CD4-positive, alpha-beta T cell treated with Interferon alpha-2 for 1 hour (primary cell): ENCODE data around the gene MSH3.
"Not testable (repeated sequence)": the region's sequence is repeated elsewhere in the genome, so short reads cannot be mapped to it uniquely, and the experiment has no call there.

Experiments used
- DNase-seq, 2 donors: peaks; one replicate each; pipeline ENCODE4 v3.0.0-alpha.2; 2020 to 2022

The MSH3 gene

GRCh38 chr5:80759866-80760577 lies 105.6 kb downstream of the MSH3 start:
- DNase-seq: peak in 1 of 2 donors; percentile 43

GRCh38 chr5:80760680-80761079 lies 106.2 kb downstream of the MSH3 start:
- no peak for DNase-seq

- DNase-seq: no peak
Observed at GRCh38 chr5:80761176-80761575, 106.7 kb downstream of the MSH3 start.

GRCh38 chr5:80761966-80762365 lies 107.5 kb downstream of the MSH3 start:
- no peak for DNase-seq

DNA sequence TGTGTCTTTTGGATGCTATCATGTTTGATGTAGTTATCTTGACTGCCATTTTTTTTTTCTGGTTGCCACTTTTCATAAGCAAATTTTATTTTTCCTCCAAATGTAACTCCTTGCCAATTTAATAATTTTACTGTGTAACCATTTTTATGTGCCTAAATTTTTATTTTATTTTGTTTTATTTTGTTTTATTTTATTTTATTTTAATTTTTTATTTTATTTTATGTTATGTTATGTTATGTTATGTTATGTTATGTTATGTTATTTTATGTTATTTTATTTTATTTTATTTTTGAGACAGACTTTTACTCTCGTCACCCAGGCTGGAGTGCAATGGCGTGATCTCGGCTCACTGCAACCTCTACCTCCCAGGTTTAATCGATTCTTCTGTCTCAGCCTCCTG lies 108.1 kb downstream of the MSH3 start:
- DNase-seq: no peak

DNA sequence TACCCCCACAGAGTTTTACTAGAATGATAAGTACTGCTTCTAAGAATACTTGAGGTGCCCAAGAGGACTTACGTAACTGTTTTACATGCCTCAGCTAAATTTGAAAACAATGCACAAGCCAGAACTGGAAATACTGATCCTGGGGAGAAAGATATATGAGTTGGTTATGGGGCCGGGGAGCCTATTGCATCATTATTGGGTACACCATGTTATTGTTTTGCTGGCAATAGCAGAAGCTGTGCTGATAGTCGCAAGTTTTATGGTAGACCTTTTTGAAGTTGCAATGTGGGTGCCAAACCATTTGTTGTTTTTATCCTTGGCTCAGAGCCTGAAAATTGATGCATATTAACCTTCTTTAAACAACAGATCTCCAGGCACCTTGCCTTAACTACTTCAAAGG lies 108.8 kb downstream of the MSH3 start:
- no peak for DNase-seq

- DNase-seq: no peak
Observed at GRCh38 chr5:80763873-80764647, 109.6 kb downstream of the MSH3 start.

DNA sequence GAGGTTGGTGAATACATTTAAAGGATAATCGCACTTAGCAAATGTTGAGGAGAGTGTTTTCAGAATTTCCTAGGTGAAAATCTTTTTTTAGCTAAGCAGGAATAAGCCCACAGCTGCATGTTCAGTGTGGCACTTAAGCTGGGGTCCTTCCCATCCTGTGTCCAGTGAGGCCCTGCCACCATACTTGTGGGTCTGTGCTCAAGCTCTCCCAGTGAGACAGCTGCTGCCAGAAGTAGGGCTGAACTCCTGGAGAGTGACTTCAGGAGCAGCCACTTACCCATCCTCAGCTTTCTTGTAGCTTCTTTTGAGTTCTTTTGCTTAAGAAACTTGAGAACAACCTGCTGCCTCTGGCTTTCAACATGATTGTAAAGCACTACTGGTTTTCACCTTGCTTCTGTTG lies 110.3 kb downstream of the MSH3 start:
- no peak for DNase-seq

- peak in 1 of 2 donors; percentile 31 for DNase-seq
Observed at GRCh38 chr5:80777347-80778287, 123.2 kb downstream of the MSH3 start.

DNA sequence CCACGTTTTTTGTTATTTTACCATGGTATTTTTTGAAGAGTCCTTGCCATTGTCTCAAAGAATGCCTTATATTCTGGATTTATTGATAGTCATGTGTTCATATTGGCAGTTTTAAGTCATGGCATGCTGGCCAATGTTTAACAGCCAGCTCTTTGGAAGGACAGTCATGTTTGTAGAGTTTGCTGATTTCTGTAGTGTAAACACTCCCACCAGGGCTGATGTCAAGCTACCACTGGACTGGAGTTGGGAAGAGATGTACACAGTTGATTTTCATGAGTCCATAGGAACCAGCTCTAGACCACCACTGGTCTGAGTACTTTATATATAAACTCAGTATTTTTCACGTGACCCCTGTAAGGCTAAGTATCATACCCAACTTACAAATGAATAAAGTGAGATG lies 125.6 kb downstream of the MSH3 start:
- no peak for DNase-seq

DNA sequence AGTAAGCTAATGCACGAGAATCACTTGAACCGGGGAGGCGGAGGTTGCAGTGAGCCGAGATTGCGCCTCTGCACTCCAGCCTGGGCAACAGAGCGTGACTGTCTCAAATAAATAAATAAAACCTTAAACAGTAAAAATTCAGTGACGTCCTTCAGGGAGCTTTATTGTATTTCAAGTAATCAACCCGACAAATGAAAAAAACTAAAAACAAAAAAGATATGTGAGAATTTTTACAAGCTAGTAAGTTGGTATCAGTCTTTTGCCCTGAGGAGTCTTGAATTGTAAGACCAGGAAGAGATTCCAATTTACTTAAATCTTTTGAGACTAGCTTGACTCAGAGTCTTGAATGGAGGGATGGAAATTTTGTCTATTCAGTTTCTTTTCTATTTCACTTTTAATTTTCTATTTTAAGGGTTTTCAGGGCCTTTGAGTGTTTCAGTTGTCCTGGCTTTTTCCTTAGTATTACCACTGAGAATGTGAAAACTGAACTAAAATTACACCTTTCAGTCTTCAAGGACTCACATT lies 126.4 kb downstream of the MSH3 start:
- DNase-seq: no peak

DNA sequence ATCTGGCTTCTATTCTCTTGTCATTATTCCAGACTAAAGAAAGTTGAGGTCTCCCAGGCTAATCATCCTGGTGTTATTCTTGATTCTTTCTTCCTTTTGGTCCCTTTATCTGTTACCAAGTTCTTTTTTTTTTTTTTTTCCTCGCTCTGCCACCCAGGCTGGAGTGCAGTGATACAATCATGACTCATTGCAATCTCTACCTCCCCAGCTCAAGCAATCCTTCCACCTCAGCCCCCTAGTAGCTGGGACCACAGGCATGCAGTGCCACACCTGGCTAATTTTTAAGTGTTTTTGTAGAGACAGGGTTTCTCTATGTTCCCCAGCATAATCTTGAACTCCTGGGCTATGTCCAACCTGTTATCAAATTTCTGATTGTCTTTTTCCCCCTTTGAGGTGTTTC lies 126.9 kb downstream of the MSH3 start:
- DNase-seq: no peak

- no peak for DNase-seq
Observed at GRCh38 chr5:80782626-80783025, 128.2 kb downstream of the MSH3 start.

DNA sequence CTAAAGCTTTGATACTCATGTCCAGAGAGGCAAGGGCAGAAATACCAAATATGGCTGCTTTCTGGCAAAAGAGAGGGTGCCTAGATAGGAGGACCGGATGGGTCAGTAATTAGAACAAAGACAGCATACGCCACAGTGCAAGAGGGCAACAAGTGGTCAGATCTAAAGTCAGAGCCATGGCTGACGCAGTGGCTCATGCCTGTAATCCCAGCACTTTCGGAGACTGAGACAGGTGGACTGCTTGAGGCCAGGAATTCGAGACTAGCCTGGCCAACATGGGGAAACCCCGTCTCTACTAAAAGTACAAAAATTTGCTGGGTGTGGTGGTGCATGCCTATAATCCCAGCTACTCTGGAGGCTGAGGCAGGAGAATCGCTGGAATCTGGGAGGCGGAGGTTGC lies 129.3 kb downstream of the MSH3 start:
- DNase-seq: not testable (repeated sequence)

DNA sequence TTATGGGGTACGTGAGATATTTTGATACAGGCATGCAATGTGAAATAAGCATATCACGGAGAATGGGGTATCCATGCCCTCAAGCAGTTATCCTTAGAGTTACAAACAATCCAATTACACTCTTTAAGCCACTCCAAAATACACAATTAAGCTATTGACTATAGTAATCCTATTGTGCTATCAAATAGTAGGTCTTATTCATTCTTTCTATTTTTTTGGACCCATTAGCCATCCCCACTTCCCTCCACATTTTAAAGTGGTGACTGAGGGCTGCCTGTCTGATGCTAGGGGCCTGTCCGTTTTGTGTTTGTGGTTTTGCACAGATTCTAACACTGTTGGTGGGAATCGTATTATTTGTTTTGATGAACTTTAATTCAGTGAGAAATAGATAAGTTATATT lies 130.0 kb downstream of the MSH3 start:
- DNase-seq: no peak

DNA sequence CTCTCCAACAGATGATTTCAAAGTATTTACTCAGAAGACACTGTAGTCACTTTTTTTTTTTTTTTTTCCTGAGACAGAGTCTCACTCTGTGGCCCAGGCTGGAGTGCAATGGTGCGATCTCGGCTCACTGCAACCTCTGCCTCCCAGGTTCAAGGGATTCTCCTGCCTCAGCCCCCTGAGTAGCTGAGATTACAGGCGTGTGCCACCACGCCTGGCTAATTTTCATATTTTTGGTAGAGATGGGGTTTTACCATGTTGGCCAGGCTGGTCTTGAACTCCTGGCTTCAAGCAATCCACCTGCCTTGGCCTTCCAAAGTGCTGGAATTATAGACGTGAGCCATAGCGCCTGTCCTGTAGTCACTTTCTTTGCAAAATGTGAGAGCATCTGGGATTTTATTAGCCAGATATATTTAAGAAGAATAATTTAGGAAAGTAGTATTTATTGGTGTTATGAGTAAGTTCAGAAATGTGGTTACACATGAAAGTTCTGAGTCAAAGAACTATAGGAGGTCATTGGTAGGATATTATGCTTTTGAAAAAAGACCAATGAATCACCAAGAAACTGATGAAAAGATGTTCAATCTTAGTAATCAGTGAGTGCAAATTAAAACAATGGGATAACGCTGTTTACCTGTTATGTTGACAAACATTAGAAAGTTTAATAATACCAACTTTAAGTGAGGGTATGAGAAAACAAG lies 135.0 kb downstream of the MSH3 start:
- not testable (repeated sequence) for DNase-seq

GRCh38 chr5:80790698-80791097 lies 136.2 kb downstream of the MSH3 start:
- DNase-seq: no peak

GRCh38 chr5:80793354-80793753 lies 138.9 kb downstream of the MSH3 start:
- no peak for DNase-seq

- DNase-seq: no peak
Observed at GRCh38 chr5:80796846-80797245, 142.4 kb downstream of the MSH3 start.

GRCh38 chr5:80797428-80798024 lies 143.1 kb downstream of the MSH3 start:
- DNase-seq: no peak

DNA sequence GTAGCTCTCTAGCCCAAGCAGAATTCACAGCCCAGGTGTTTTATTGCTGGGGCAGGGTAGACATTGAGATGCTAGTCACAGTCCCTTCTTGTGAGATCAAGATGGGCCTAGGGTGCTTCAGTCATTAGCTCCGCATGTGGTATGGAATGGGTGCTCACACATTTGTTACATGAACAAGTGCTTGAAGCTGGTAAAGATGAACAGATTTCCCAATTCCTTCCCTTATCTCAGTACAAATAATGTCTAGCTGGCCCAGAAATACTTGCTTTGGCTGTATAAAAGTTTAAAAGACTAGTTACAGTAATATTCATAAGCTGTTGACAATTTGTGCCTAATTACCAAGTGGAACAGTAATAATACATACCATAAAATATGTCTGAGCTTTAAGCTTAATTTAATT lies 143.7 kb downstream of the MSH3 start:
- no peak for DNase-seq

GRCh38 chr5:80798633-80799032 lies 144.2 kb downstream of the MSH3 start:
- DNase-seq: no peak
